GM12864 (cell line): Measurements from ENCODE around the gene CCDC33.

Experiments
- DNase-seq: peaks from one replicate; pipeline ENCODE4 v3.0.0-alpha.2; 2011; ENCODE audit warnings: low read depth
- H3K4me3 ChIP-seq: 2 replicates; pipeline ENCODE4 v1.5.1; 2011; ENCODE audit warnings: mild to moderate bottlenecking, low read depth, low read length, control low read depth
- CTCF ChIP-seq: IDR thresholded peaks from 2 replicates; pipeline ENCODE4 v1.5.1; 2011; ENCODE audit warnings: low read depth, mild to moderate bottlenecking, moderate library complexity, low read length, control low read depth, inconsistent platforms; ENCODE audit errors: missing control alignments

The CCDC33 gene

GRCh38 chr15:74229686-74230085 is 6.4 kb upstream of the CCDC33 start:
- H3K4me3 ChIP-seq = no peak overlapping the region
- TF ChIP-seq CTCF = no peak
- DNase-seq = no peak

GRCh38 chr15:74231475-74231874 is 4.7 kb upstream of the CCDC33 start:
- no peak overlapping the region for H3K4me3 ChIP-seq
- TF ChIP-seq CTCF = no peak
- DNase-seq = no peak

- TF ChIP-seq CTCF = no peak
- H3K4me3 ChIP-seq = no peak overlapping the region
- no peak for DNase-seq
These were observed 2.8 kb upstream of the CCDC33 start for GRCh38 chr15:74233373-74233772.

- no peak overlapping the region for H3K4me3 ChIP-seq
- TF ChIP-seq CTCF = no peak
- no peak for DNase-seq
These were observed 2.1 kb upstream of the CCDC33 start for GRCh38 chr15:74233851-74234597.

GRCh38 chr15:74234598-74234875 is 1.6 kb upstream of the CCDC33 start:
- H3K4me3 ChIP-seq = no peak overlapping the region
- TF ChIP-seq CTCF = no peak
- no peak for DNase-seq

GRCh38 chr15:74239051-74239705 is 3.1 kb downstream of the CCDC33 start:
- TF ChIP-seq CTCF = no peak
- no peak for DNase-seq
- H3K4me3 ChIP-seq = no peak overlapping the region
